ENCODE data around the gene COL7A1.

GRCh38 chr3:48630833-48631232 lies 35.7 kb upstream of the COL7A1 start:
- TF ChIP-seq CEBPB (IDR thresholded peaks at IDR 0.05) (no peak), EP300 (IDR thresholded peaks at IDR 0.05; ENCODE audit: borderline replicate concordance) (no peak), YY1 (IDR thresholded peaks at IDR 0.05; ENCODE audit: low read depth) (no peak), TEAD4 (IDR thresholded peaks at IDR 0.05) (no peak), REST (IDR thresholded peaks at IDR 0.05; ENCODE audit: low read depth) (no peak), RAD21 (IDR thresholded peaks at IDR 0.05; ENCODE audit: low read depth) (no peak), FOXM1 (IDR thresholded peaks at IDR 0.05; ENCODE audit: borderline replicate concordance, low read depth) (no peak)
